ENCODE measurements around the gene CXCL6. TPM values are rescaled to one million over a fixed set of nuclear protein-coding genes. Genes with fewer than 3 reads are reported as not detected.

CXCL6 gene
- polyA plus RNA-seq, 1 of the 3 experiments (the other 2 are of a cell fraction), result 0.02 TPM

DNA sequence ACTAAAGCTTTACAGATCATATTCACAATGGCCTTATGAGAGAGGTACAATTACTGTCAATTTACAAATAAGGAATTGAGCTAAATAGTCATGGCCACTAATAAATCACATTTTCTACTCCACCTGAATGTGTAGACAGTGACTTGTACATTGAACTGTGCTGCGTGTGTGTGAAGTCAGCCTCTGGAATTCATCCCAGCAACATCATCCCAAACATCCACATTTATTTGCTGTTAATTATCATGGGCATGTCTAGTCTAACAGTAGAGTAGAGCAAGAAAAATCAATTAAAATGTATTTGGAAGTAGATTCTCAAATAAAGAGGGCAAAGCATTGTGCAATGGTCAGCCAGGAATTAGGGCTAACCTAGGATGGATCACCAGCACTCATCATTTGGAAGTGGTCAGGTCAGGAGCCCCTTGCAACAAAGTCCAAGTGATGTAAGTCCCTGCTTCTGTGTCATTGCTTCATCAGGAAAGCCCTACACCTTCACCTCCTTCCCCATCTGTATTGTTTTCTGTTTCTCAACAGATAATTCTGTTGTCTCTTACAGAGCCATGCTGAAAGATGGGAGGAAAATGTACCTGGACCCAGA is 11.8 kb downstream of the CXCL6 start:
- peaks cover 10% of the 10 kb centered on the region; the same call in 1 of the 2 replicates for H3K27me3 ChIP-seq (ENCODE audit: insufficient read depth)
- WGBS (ENCODE audit: low lambda C conversion rate), result 17% methylated on average over 1 of the region's 1 CpG
- H3K4me2 ChIP-seq, result no peak overlapping the region
- no peaks in the 10 kb centered on the region for H3K36me3 ChIP-seq (replicated peaks in 1 of 2; ENCODE audit: control insufficient read depth in 1 of 2, insufficient read depth in 2 of 2, low read length in 1 of 2)
- TF ChIP-seq NFIC (IDR thresholded peaks at IDR 0.05; ENCODE audit: borderline replicate concordance), result no peak
- no peak for TF ChIP-seq FOXM1 (IDR thresholded peaks at IDR 0.05; ENCODE audit: low read depth)
- TF ChIP-seq, protein P1, sequence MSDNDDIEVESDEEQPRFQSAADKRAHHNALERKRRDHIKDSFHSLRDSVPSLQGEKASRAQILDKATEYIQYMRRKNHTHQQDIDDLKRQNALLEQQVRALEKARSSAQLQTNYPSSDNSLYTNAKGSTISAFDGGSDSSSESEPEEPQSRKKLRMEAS (IDR thresholded peaks at IDR 0.05; ENCODE audit: low read depth), result no peak
- no peak for TF ChIP-seq SMC3 (IDR thresholded peaks at IDR 0.05; ENCODE audit: low read depth, low read length)
- TF ChIP-seq FOSL2 (IDR thresholded peaks at IDR 0.05; ENCODE audit: borderline replicate concordance, low read depth), result no peak
- ChIA-PET CTCF (no interaction called here), POLR2A (no interaction called here)
- 0 out of 2 replicates have a peak, but pooled peaks cover 3% of the 10 kb centered on the region for H3K9me2 ChIP-seq
- H3K9ac ChIP-seq, result no peak overlapping the region
- no peak overlapping the region for H3K4me3 ChIP-seq (ENCODE audit: low read depth in 2 of 2, low read length in 1 of 2)
- H4K20me1 ChIP-seq (ENCODE audit: insufficient read depth), result no peaks in the 10 kb centered on the region
- no peaks in the 10 kb centered on the region for H3K79me2 ChIP-seq (ENCODE audit: insufficient read depth)
- H3F3A ChIP-seq (replicated peaks; ENCODE audit: insufficient read depth), result peaks cover 4% of the 10 kb centered on the region
- no peak overlapping the region for H2AFZ ChIP-seq (ENCODE audit: low read depth)
- H3K4me1 ChIP-seq (ENCODE audit: control insufficient read depth in 1 of 2, insufficient read depth in 2 of 2, low read depth in 1 of 2, low read length in 1 of 2), result no peaks in the 10 kb centered on the region
- H3K27ac ChIP-seq (ENCODE audit: low read depth in 2 of 2, low read length in 1 of 2), result no peak overlapping the region
- no peaks in the 10 kb centered on the region for H3K9me3 ChIP-seq
- no peak for DNase-seq

DNA sequence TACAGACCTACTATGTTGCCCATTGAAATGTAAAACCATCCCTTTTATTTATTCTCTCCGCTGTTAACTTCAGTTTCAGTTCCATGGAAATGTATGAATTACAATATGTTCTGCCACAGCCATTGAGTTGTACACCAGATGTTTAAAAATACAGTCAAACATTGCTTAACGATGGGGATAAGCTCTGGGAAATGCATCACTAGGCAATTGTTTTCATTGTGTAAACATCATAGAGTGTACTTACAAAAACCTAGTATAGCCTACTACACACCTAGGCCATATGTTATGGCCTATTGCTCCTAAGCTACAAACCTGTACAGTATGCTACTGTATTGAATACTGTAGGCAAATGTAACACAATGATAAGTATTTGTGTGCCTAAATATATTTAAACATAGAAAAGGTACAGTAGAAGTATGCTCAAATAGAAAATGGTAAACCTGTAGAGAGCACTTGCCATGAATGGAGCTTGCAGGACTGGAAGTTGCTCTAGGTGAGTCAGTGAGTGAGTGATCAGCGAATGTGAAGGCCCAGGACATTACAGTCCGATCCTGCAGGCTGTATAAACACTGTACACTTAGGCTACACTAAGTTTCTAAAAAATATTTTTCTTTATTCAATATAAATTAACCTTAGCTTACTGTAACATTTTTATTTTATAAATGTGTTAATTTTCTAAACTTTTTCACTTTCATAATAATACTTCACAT is 13.9 kb downstream of the CXCL6 start:
- no peaks in the 10 kb centered on the region for H3K9me2 ChIP-seq
- peaks cover 13% of the 10 kb centered on the region; the same call in 1 of the 2 replicates for H3K27me3 ChIP-seq (ENCODE audit: insufficient read depth)
- H3K27ac ChIP-seq (ENCODE audit: low read depth in 2 of 2, low read length in 1 of 2), result no peak overlapping the region
- no peaks in the 10 kb centered on the region for H3F3A ChIP-seq (replicated peaks; ENCODE audit: insufficient read depth)
- 7% methylated on average over 4 of the region's 4 CpGs for WGBS (ENCODE audit: low lambda C conversion rate)
- TF ChIP-seq ELF1 (IDR thresholded peaks at IDR 0.05), result no peak
- TF ChIP-seq, protein P2, sequence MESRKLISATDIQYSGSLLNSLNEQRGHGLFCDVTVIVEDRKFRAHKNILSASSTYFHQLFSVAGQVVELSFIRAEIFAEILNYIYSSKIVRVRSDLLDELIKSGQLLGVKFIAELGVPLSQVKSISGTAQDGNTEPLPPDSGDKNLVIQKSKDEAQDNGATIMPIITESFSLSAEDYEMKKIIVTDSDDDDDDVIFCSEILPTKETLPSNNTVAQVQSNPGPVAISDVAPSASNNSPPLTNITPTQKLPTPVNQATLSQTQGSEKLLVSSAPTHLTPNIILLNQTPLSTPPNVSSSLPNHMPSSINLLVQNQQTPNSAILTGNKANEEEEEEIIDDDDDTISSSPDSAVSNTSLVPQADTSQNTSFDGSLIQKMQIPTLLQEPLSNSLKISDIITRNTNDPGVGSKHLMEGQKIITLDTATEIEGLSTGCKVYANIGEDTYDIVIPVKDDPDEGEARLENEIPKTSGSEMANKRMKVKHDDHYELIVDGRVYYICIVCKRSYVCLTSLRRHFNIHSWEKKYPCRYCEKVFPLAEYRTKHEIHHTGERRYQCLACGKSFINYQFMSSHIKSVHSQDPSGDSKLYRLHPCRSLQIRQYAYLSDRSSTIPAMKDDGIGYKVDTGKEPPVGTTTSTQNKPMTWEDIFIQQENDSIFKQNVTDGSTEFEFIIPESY (IDR thresholded peaks at IDR 0.05; ENCODE audit: borderline replicate concordance, low read depth), result no peak
- TF ChIP-seq, protein P3, sequence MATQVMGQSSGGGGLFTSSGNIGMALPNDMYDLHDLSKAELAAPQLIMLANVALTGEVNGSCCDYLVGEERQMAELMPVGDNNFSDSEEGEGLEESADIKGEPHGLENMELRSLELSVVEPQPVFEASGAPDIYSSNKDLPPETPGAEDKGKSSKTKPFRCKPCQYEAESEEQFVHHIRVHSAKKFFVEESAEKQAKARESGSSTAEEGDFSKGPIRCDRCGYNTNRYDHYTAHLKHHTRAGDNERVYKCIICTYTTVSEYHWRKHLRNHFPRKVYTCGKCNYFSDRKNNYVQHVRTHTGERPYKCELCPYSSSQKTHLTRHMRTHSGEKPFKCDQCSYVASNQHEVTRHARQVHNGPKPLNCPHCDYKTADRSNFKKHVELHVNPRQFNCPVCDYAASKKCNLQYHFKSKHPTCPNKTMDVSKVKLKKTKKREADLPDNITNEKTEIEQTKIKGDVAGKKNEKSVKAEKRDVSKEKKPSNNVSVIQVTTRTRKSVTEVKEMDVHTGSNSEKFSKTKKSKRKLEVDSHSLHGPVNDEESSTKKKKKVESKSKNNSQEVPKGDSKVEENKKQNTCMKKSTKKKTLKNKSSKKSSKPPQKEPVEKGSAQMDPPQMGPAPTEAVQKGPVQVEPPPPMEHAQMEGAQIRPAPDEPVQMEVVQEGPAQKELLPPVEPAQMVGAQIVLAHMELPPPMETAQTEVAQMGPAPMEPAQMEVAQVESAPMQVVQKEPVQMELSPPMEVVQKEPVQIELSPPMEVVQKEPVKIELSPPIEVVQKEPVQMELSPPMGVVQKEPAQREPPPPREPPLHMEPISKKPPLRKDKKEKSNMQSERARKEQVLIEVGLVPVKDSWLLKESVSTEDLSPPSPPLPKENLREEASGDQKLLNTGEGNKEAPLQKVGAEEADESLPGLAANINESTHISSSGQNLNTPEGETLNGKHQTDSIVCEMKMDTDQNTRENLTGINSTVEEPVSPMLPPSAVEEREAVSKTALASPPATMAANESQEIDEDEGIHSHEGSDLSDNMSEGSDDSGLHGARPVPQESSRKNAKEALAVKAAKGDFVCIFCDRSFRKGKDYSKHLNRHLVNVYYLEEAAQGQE (IDR thresholded peaks at IDR 0.05; ENCODE audit: low read depth, low read length), result no peak
- H3K36me3 ChIP-seq (replicated peaks in 1 of 2; ENCODE audit: control insufficient read depth in 1 of 2, insufficient read depth in 2 of 2, low read length in 1 of 2), result no peaks in the 10 kb centered on the region
- ChIA-PET POLR2A (no interaction called here), CTCF (no interaction called here)
- no peak for DNase-seq
- no peaks in the 10 kb centered on the region for H3K4me1 ChIP-seq (ENCODE audit: control insufficient read depth in 1 of 2, insufficient read depth in 2 of 2, low read depth in 1 of 2, low read length in 1 of 2)
- no peaks in the 10 kb centered on the region for H3K9me3 ChIP-seq
- H2AFZ ChIP-seq (ENCODE audit: low read depth), result no peak overlapping the region
- no peak overlapping the region for H3K9ac ChIP-seq
- H4K20me1 ChIP-seq (ENCODE audit: insufficient read depth), result no peaks in the 10 kb centered on the region
- H3K79me2 ChIP-seq (ENCODE audit: insufficient read depth), result no peaks in the 10 kb centered on the region
- H3K4me2 ChIP-seq, result no peak overlapping the region
- no peak overlapping the region for H3K4me3 ChIP-seq (ENCODE audit: low read depth in 2 of 2, low read length in 1 of 2)
